Pancreas (tissue), 10 donors: ENCODE measurements around the gene SH2D1A. TPM values are rescaled to one million over a fixed set of nuclear protein-coding genes. Genes with fewer than 3 reads are reported as not detected.
"Not testable (repeated sequence)": the region's sequence is repeated elsewhere in the genome, so short reads cannot be mapped to it uniquely, and the experiment has no call there.

Experiments used
- ATAC-seq, 4 donors: fragments of 200-7000 bp; cut with Tn5 transposase; one replicate each; pipeline versions ENCODE4 v1.8.0 to v1.9.1; 2020; ENCODE audit warnings: mild to moderate bottlenecking in 4 of 4, moderate library complexity in 4 of 4
- DNase-seq, 6 donors: peaks; one replicate each; pipeline ENCODE4 v3.0.0-alpha.2; 2020
- FAIRE-seq: peaks from 2 replicates; lab custom pipeline; 2012; peaks lifted over from hg19 to GRCh38; lab: Jason Lieb, UNC
- H3K27ac ChIP-seq, 4 donors: fragments of 200-600 bp; sonication (generic); 1 replicate in 3 of 4; 2 replicates in 1 of 4; pipeline versions ENCODE4 v1.5.0 to v1.8.0; 2020
- H3K27me3 ChIP-seq, 4 donors: fragments of 200-600 bp; one replicate each; pipeline ENCODE4 v1.8.0; 2021
- H3K36me3 ChIP-seq, 3 donors: fragments of 200-600 bp; sonication (generic) in 1 of 3; one replicate each; pipeline versions ENCODE4 v1.5.0 to v1.8.0; 2020 to 2021
- H3K4me1 ChIP-seq, 3 donors: fragments of 200-600 bp; one replicate each; pipeline ENCODE4 v1.8.0; 2021
- H3K4me3 ChIP-seq, 4 donors: fragments of 200-600 bp; sonication (generic) in 2 of 4; one replicate each; pipeline versions ENCODE4 v1.5.0 to v1.8.0; 2020 to 2021
- H3K9me3 ChIP-seq, 4 donors: fragments of 200-600 bp; one replicate each; pipeline ENCODE4 v1.8.0; 2021
- CTCF ChIP-seq, 4 donors: fragments of 200-600 bp; sonication (generic) in 3 of 4; IDR thresholded peaks; one replicate each; pipeline versions ENCODE4 v1.5.0 to v1.8.0; 2021; ENCODE audit warnings: antibody characterized with exemption in 4 of 4
- WGBS, 2 donors: extraction: QIAGEN DNeasy Blood & Tissue Kit; methylation state at CpG; one replicate each; pipeline ENCODE4 v1.1.7; 2013; 5-methylcytosine and 5-hydroxymethylcytosine counted together
- intact Hi-C, 3 donors: fragments of 100-400 bp; cut with DNase I; formaldehyde crosslinking; loops; one replicate each; pipeline versions ENCODE4 v1.11.1 to v1.14.2; 2022
- polyA plus RNA-seq, 2 donors: library from polyadenylated mRNA; stranded (reverse); fragments of 200-250 nt; gene quantifications; one replicate each; pipeline ENCODE4 v1.2.3, GENCODE V29; 2013
- total RNA-seq, 6 donors: library from RNA; stranded (reverse); fragmentation: NEBNext Ultra II Directional in 4 of 6; extraction: Animal tissue kit (Norgen Biotek cat#: 25700) in 4 of 6; gene quantifications; one replicate each; pipeline versions ENCODE4 v1.2.1 to v1.2.4, GENCODE V29; 2021 to 2023
- donor health status: healthy with polysubstance abuse.
- donor health status: DM: no; HTN: no; CAD: no; lungs with moderate emphysema.
- donor health status: DM: no; HTN: no; CAD: no.
- donor health status: control.
- donor health status: control.
- donor health status: Bipolar disorder and iron deficiency.
- donor health status: DM: yes; HTN: yes; CAD: no.
- donor health status: DM: no; HTN: no; CAD: no.
- donor health status: DM: no; HTN: no; CAD: no.
- donor health status: DM: yes; HTN: yes; CAD: no.

SH2D1A gene
- total and polyA plus RNA-seq, 8 donors, result 0.08 to 0.23 (median 0.15) TPM; not detected in 2

- no peak for FAIRE-seq
These were observed 55.3 kb downstream of the SH2D1A start for GRCh38 chrX:124401696-124402095.

GRCh38 chrX:124405868-124406267, 59.5 kb downstream of the SH2D1A start:
- Histone ChIP-seq H3K27me3 (no peaks in the 10 kb centered on the region), H3K4me3 (no peak overlapping the region), H3K27ac (no peak overlapping the region), H3K4me1 (no peaks in the 10 kb centered on the region), H3K9me3 (no peaks in the 10 kb centered on the region), H3K36me3 (no peaks in the 10 kb centered on the region)
- DNase-seq, result no peak
- intact Hi-C loops, result no loop called here
- 33 to 61% methylated on average over 1 of the region's 1 CpG for WGBS, 2 donors
- TF ChIP-seq CTCF (IDR thresholded peaks at IDR 0.05), result no peak
- no peak for FAIRE-seq
- ATAC-seq, result peak in 3 of 4 donors; percentile 15 to 30 (median 28)

More at GRCh38 chrX:124401696-124402095, 55.3 kb downstream of the SH2D1A start:
- 22 to 32% methylated on average over 2 of the region's 2 CpGs for WGBS, 2 donors
- no peaks in the 10 kb centered on the region for H3K36me3 ChIP-seq
- no peaks in the 10 kb centered on the region for H3K27me3 ChIP-seq
- H3K4me1 ChIP-seq, result no peaks in the 10 kb centered on the region
- DNase-seq, result peak in 2 of 6 donors; percentile 10 to 15
- H3K4me3 ChIP-seq, result no peak overlapping the region
- peak in 3 of 4 donors; percentile 18 to 43 (median 31) for ATAC-seq
- H3K9me3 ChIP-seq, result no peaks in the 10 kb centered on the region
- TF ChIP-seq CTCF (IDR thresholded peaks at IDR 0.05), result no peak
- no peak overlapping the region for H3K27ac ChIP-seq
- intact Hi-C loops, result no loop called here

DNA sequence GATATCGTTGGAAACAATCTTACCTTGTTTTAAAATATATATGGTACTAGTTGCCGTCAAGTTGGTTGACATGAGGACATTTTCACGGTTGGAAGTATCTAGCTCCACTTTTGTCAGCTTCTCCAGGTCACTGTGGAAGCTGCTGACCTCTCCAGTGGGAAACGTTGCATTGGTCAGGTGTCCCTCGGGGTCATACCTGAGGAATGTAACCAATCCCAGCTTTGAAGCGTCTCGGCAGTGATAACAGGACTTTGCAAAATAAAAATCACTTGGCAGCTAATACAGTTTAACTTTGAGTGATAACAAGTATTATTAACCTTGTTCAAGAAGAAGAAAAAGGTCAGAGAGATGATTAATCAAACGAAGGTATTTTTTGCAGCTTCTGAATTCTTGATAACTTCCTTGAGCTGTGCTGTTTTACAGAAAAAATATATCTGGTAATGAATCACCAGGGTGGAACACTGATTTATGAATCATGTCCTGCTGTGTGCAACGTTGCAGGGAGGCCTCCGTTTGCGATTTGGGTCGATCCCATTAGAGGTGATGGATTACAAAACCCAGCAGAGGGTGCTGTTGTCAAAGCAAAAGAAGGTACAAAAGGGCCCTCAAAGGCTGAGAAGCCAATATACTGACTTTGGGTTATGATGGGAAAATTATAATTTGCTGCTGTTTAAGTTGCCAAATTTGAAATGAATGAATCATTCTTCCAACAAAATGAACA, 60.1 kb downstream of the SH2D1A start:
- H3K4me3 ChIP-seq, result no peak overlapping the region
- 9 to 10% methylated on average over 12 of the region's 12 CpGs for WGBS, 2 donors
- no peak overlapping the region for H3K27ac ChIP-seq
- peak in 4 of 6 donors; percentile 15 to 54 (median 24) for DNase-seq
- intact Hi-C loops, result no loop called here
- H3K9me3 ChIP-seq, result no peaks in the 10 kb centered on the region
- peak; percentile 53 to 92 (median 88) for ATAC-seq
- H3K36me3 ChIP-seq, result no peaks in the 10 kb centered on the region
- TF ChIP-seq CTCF (IDR thresholded peaks at IDR 0.05), result peak in 2 of 4 donors; percentile 37 to 41
- H3K4me1 ChIP-seq, result no peaks in the 10 kb centered on the region
- peak; percentile 97 for FAIRE-seq
- H3K27me3 ChIP-seq, result no peaks in the 10 kb centered on the region

GRCh38 chrX:124407226-124407625, 60.9 kb downstream of the SH2D1A start:
- no peak for FAIRE-seq
- TF ChIP-seq CTCF (IDR thresholded peaks at IDR 0.05), result no peak

GRCh38 chrX:124408380-124408779, 62.0 kb downstream of the SH2D1A start:
- H3K9me3 ChIP-seq, H3K27ac ChIP-seq, DNase-seq, H3K4me3 ChIP-seq, H3K27me3 ChIP-seq, H3K36me3 ChIP-seq, ATAC-seq, intact Hi-C loops, FAIRE-seq, H3K4me1 ChIP-seq: not testable (repeated sequence)
- 64 to 71% methylated on average over 4 of the region's 6 CpGs for WGBS, 2 donors

More at GRCh38 chrX:124407226-124407625, 60.9 kb downstream of the SH2D1A start:
- H3K4me3 ChIP-seq, result no peak overlapping the region
- intact Hi-C loops, result no loop called here
- no peak for DNase-seq
- H3K4me1 ChIP-seq, result no peaks in the 10 kb centered on the region
- H3K27me3 ChIP-seq, result no peaks in the 10 kb centered on the region
- ATAC-seq, result no peak
- H3K27ac ChIP-seq, result no peak overlapping the region
- H3K9me3 ChIP-seq, result no peaks in the 10 kb centered on the region
- no peaks in the 10 kb centered on the region for H3K36me3 ChIP-seq
- 20 to 38% methylated on average over 1 of the region's 1 CpG for WGBS, 2 donors
